DND-41 (cell line): ENCODE data around the gene DNM3.

Experiments
- ATAC-seq: fragments of 200-7000 bp; cut with Tn5 transposase; 3 replicates; pipeline ENCODE4 v1.9.1; 2021; ENCODE audit warnings: low read depth; ENCODE audit not compliant: insufficient read depth
- DNase-seq: peaks from one replicate; pipeline ENCODE4 v3.0.0-alpha.2; 2020
- H2AFZ ChIP-seq: 2 replicates; pipeline ENCODE4 v1.6.0; 2012; ENCODE audit warnings: low read depth, low read length
- H3K27ac ChIP-seq: 2 replicates; pipeline ENCODE4 v1.5.1; 2012; ENCODE audit warnings: low read length, inconsistent platforms
- H3K27me3 ChIP-seq: fragments of 200-600 bp; sonication (generic); 2 replicates; pipeline ENCODE4 v1.6.0; 2012; ENCODE audit warnings: low read length, mild to moderate bottlenecking, inconsistent platforms; ENCODE audit not compliant: insufficient read depth, poor library complexity
- H3K36me3 ChIP-seq: 2 replicates; pipeline ENCODE4 v1.5.1; 2012; ENCODE audit warnings: low read length, inconsistent platforms; ENCODE audit not compliant: insufficient read depth
- H3K4me1 ChIP-seq: 2 replicates; pipeline ENCODE4 v1.5.1; 2012; ENCODE audit warnings: mild to moderate bottlenecking, low read length; ENCODE audit not compliant: insufficient read depth
- H3K4me2 ChIP-seq: 2 replicates; pipeline ENCODE4 v1.6.0; 2012; ENCODE audit warnings: mild to moderate bottlenecking, moderate library complexity, low read length, inconsistent platforms; ENCODE audit not compliant: insufficient read depth
- H3K4me3 ChIP-seq, 2 experiments: fragments of 200-600 bp in 1 of 2; shearing (Covaris generic) in 1 of 2; 2 replicates each; pipeline ENCODE4 v1.5.1; 2012 to 2016; ENCODE audit warnings: inconsistent platforms in 2 of 2, low read length in 2 of 2, mild to moderate bottlenecking in 2 of 2, low read depth in 1 of 2, moderate library complexity in 1 of 2
- H3K79me2 ChIP-seq: 2 replicates; pipeline ENCODE4 v1.6.0; 2012; ENCODE audit warnings: low read length, inconsistent platforms; ENCODE audit not compliant: insufficient read depth
- H3K9ac ChIP-seq: 2 replicates; pipeline ENCODE4 v1.6.0; 2012; ENCODE audit warnings: low read depth, mild to moderate bottlenecking, inconsistent platforms, low read length, moderate library complexity
- H3K9me3 ChIP-seq: 2 replicates; pipeline ENCODE4 v1.5.1; 2012; ENCODE audit warnings: low read length, moderate library complexity, mild to moderate bottlenecking, inconsistent platforms; ENCODE audit not compliant: insufficient read depth, severe bottlenecking
- H4K20me1 ChIP-seq: 2 replicates; pipeline ENCODE4 v1.6.0; 2012; ENCODE audit warnings: low read length; ENCODE audit not compliant: insufficient read depth
- CTCF ChIP-seq: IDR thresholded peaks from 2 replicates; pipeline ENCODE4 v1.5.1; 2012; ENCODE audit warnings: borderline replicate concordance, low read length, moderate library complexity, mild to moderate bottlenecking; ENCODE audit not compliant: poor library complexity, severe bottlenecking; ENCODE audit errors: extremely low read depth
- EZH2 ChIP-seq: IDR thresholded peaks from 3 replicates; pipeline ENCODE4 v1.6.1; 2012; ENCODE audit warnings: borderline replicate concordance, low read depth, mild to moderate bottlenecking, moderate library complexity, low read length, inconsistent platforms; ENCODE audit not compliant: severe bottlenecking

Gene DNM3

GRCh38 chr1:172453607-172454006 lies 612.3 kb downstream of the DNM3 start:
- TF ChIP-seq EZH2: no peak
- no peak for TF ChIP-seq CTCF
- no peak overlapping the region for H3K4me2 ChIP-seq
- no peak overlapping the region for H3K9ac ChIP-seq
- no peak overlapping the region for H3K27ac ChIP-seq
- H3K27me3 ChIP-seq: no peaks in the 10 kb centered on the region
- H3K79me2 ChIP-seq: no peaks in the 10 kb centered on the region
- H3K4me3 ChIP-seq: no peak overlapping the region
- DNase-seq (no peak), ATAC-seq (no peak)
- H3K9me3 ChIP-seq: no peaks in the 10 kb centered on the region
- peaks cover 8% of the 10 kb centered on the region for H3K4me1 ChIP-seq
- no peaks in the 10 kb centered on the region for H3K36me3 ChIP-seq
- H4K20me1 ChIP-seq: no peaks in the 10 kb centered on the region
- no peak overlapping the region for H2AFZ ChIP-seq

- no peak overlapping the region for H2AFZ ChIP-seq
- no peaks in the 10 kb centered on the region for H3K79me2 ChIP-seq
- no peaks in the 10 kb centered on the region for H3K27me3 ChIP-seq
- no peaks in the 10 kb centered on the region for H3K9me3 ChIP-seq
- DNase-seq (no peak), ATAC-seq (no peak)
- no peaks in the 10 kb centered on the region for H4K20me1 ChIP-seq
- no peak overlapping the region for H3K9ac ChIP-seq
- no peaks in the 10 kb centered on the region for H3K36me3 ChIP-seq
- peaks cover 8% of the 10 kb centered on the region for H3K4me1 ChIP-seq
- TF ChIP-seq EZH2 (no peak), CTCF (no peak)
- H3K27ac ChIP-seq: no peak overlapping the region
- H3K4me3 ChIP-seq: no peak overlapping the region
- no peak overlapping the region for H3K4me2 ChIP-seq
Observed at GRCh38 chr1:172455451-172455850, 614.2 kb downstream of the DNM3 start.

- Histone ChIP-seq H3K9me3 (no peaks in the 10 kb centered on the region), H3K4me3 (no peak overlapping the region), H3K4me1 (no peaks in the 10 kb centered on the region), H3K4me2 (no peak overlapping the region), H3K9ac (no peak overlapping the region), H4K20me1 (no peaks in the 10 kb centered on the region), H3K27ac (no peak overlapping the region), H2AFZ (no peak overlapping the region), H3K79me2 (no peaks in the 10 kb centered on the region), H3K27me3 (no peaks in the 10 kb centered on the region), H3K36me3 (no peaks in the 10 kb centered on the region)
- DNase-seq: no peak
- TF ChIP-seq CTCF: no peak
- TF ChIP-seq EZH2: no peak
- ATAC-seq: no peak
Observed at GRCh38 chr1:172456344-172456769, 615.1 kb downstream of the DNM3 start.
